ENCODE data around the gene KCNAB1.

DNA sequence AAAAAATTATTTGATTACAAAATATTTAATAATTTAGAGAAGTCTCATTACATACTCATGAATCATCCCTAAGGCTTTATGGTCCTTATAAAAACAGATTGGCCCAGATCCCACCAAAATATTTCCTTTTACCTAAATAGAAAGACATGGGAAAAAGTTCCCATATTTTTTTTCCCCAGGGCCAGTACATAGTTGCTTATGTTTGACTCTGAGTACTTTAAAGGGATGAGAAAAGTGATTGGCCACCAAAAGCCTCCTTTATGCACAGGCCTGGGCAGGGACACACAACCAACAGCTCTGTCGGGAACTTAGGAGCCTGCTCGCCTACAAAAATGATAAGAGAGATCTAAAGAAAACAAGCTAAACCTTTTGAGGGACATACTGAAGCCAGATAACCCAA, 22.3 kb downstream of the KCNAB1 start:
- TF ChIP-seq CTCF (IDR thresholded peaks at IDR 0.05; ENCODE audit: low read length) (no peak), EZH2 (IDR thresholded peaks at IDR 0.05; ENCODE audit: borderline replicate concordance, low read length) (no peak)
